ENCODE results near the gene ADCY10. TPM values are rescaled to one million over a fixed set of nuclear protein-coding genes. Genes with fewer than 3 reads are reported as not detected.

The ADCY10 gene
- polyA plus RNA-seq, 1 donor from 2014 or later, result 0.09 TPM

GRCh38 chr1:167937709-167938010 lies 23.7 kb upstream of the ADCY10 start:
- no peaks in the 10 kb centered on the region for H4K20me1 ChIP-seq (ENCODE audit: insufficient read depth)
- H3K9me3 ChIP-seq (ENCODE audit: low read length), result no peaks in the 10 kb centered on the region
- H2AFZ ChIP-seq (ENCODE audit: low read depth, low read length), result no peak overlapping the region
- peak overlapping the region; percentile 83 for H3K9ac ChIP-seq (ENCODE audit: low read length)
- H3K9me2 ChIP-seq (ENCODE audit: insufficient read depth, low read length), result no peaks in the 10 kb centered on the region
- H3K27me3 ChIP-seq (ENCODE audit: insufficient read depth, low read depth, low read length), result no peaks in the 10 kb centered on the region
- no peaks in the 10 kb centered on the region for H3F3A ChIP-seq (ENCODE audit: insufficient read depth, low read length, poor library complexity, severe bottlenecking)
- H3K79me2 ChIP-seq (replicated peaks; ENCODE audit: insufficient read depth, low read length), result peaks cover 44% of the 10 kb centered on the region
- H3K36me3 ChIP-seq (ENCODE audit: insufficient read depth, low read length), result no peaks in the 10 kb centered on the region
- no peak for TF ChIP-seq POLR2AphosphoS5 (IDR thresholded peaks at IDR 0.05)
- TF ChIP-seq TAF1 (IDR thresholded peaks at IDR 0.05; ENCODE audit: low read depth), result no peak
- H3K4me2 ChIP-seq (ENCODE audit: low read length), result peak overlapping the region; percentile 34
- H3K4me3 ChIP-seq (ENCODE audit: low read length), result peak overlapping the region; percentile 91
- H3K27ac ChIP-seq (ENCODE audit: low read length), result no peak overlapping the region

- Histone ChIP-seq H3K27me3 (ENCODE audit: insufficient read depth, low read depth, low read length) (no peaks in the 10 kb centered on the region), H2AFZ (ENCODE audit: low read depth, low read length) (peak within 1 kb of the TSS; percentile 62), H3K4me2 (ENCODE audit: low read length) (peak within 1 kb of the TSS; percentile 34), H3K36me3 (ENCODE audit: insufficient read depth, low read length) (no peaks in the 10 kb centered on the region), H3K79me2 (replicated peaks; ENCODE audit: insufficient read depth, low read length) (peaks cover 45% of the 10 kb centered on the region), H3K27ac (ENCODE audit: low read length) (peak within 1 kb of the TSS; percentile 97), H3K9me3 (ENCODE audit: low read length) (no peaks in the 10 kb centered on the region), H3K9ac (ENCODE audit: low read length) (peak within 1 kb of the TSS; percentile 83), H3K9me2 (ENCODE audit: insufficient read depth, low read length) (no peaks in the 10 kb centered on the region), H4K20me1 (ENCODE audit: insufficient read depth) (no peaks in the 10 kb centered on the region), H3F3A (ENCODE audit: insufficient read depth, low read length, poor library complexity, severe bottlenecking) (no peaks in the 10 kb centered on the region), H3K4me3 (ENCODE audit: low read length) (peak within 1 kb of the TSS; percentile 91)
- TF ChIP-seq RAD21 (conservative IDR thresholded peaks at IDR 0.05) (no peak), MXI1 (conservative IDR thresholded peaks at IDR 0.05; ENCODE audit: poor library complexity, severe bottlenecking) (peak; percentile 10)
Observed at GRCh38 chr1:167936930-167937708, 23.2 kb upstream of the ADCY10 start, which contains the start of gene MPC2. TSS of gene MPC2 (minus strand) at chr1:167937072. CDS start at chr1:167935841, 1,231 bp downstream.

- Histone ChIP-seq H3K27ac (ENCODE audit: low read length) (peak within 1 kb of the TSS; percentile 97), H3K36me3 (ENCODE audit: insufficient read depth, low read length) (no peaks in the 10 kb centered on the region), H3K4me3 (ENCODE audit: low read length) (peak within 1 kb of the TSS; percentile 91), H3K9ac (ENCODE audit: low read length) (peak within 1 kb of the TSS; percentile 83), H3F3A (ENCODE audit: insufficient read depth, low read length, poor library complexity, severe bottlenecking) (no peaks in the 10 kb centered on the region), H3K9me3 (ENCODE audit: low read length) (no peaks in the 10 kb centered on the region), H3K9me2 (ENCODE audit: insufficient read depth, low read length) (no peaks in the 10 kb centered on the region), H4K20me1 (ENCODE audit: insufficient read depth) (no peaks in the 10 kb centered on the region), H3K27me3 (ENCODE audit: insufficient read depth, low read depth, low read length) (no peaks in the 10 kb centered on the region), H3K79me2 (replicated peaks; ENCODE audit: insufficient read depth, low read length) (peaks cover 44% of the 10 kb centered on the region), H3K4me2 (ENCODE audit: low read length) (peak within 1 kb of the TSS; percentile 91), H2AFZ (ENCODE audit: low read depth, low read length) (peak within 1 kb of the TSS; percentile 81)
- peak; percentile 35 for TF ChIP-seq EP300 (conservative IDR thresholded peaks at IDR 0.05; ENCODE audit: poor library complexity, severe bottlenecking)
- peak; percentile 68 for TF ChIP-seq REST (IDR thresholded peaks at IDR 0.05; ENCODE audit: borderline replicate concordance)
- TF ChIP-seq SMC3 (conservative IDR thresholded peaks at IDR 0.05; ENCODE audit: poor library complexity), result no peak
- no peak for TF ChIP-seq RAD21 (conservative IDR thresholded peaks at IDR 0.05)
- TF ChIP-seq CTCF (IDR thresholded peaks at IDR 0.05; ENCODE audit: poor library complexity, severe bottlenecking), result peak; percentile 20
- TF ChIP-seq EZH2 (IDR thresholded peaks at IDR 0.05; ENCODE audit: borderline replicate concordance, insufficient read depth, low read length, poor library complexity, severe bottlenecking), result no peak
- peak; percentile 90 for TF ChIP-seq POLR2AphosphoS5 (IDR thresholded peaks at IDR 0.05)
- TF ChIP-seq MXI1 (conservative IDR thresholded peaks at IDR 0.05; ENCODE audit: poor library complexity, severe bottlenecking), result peak; percentile 50
- TF ChIP-seq TAF1 (IDR thresholded peaks at IDR 0.05; ENCODE audit: low read depth), result peak; percentile 9
Observed at GRCh38 chr1:167936068-167936929, 22.4 kb upstream of the ADCY10 start, which contains the start of gene DCAF6. TSS of gene DCAF6 (plus strand) at chr1:167936683. CDS start at chr1:167936912, 229 bp downstream.

Data from neural cell (in vitro differentiated cells).